GM12878 (cell line): ENCODE measurements around the gene MED22. TPM values are rescaled to one million over a fixed set of nuclear protein-coding genes. Genes with fewer than 3 reads are reported as not detected.

Experiments used
- ATAC-seq: fragments of 200-7000 bp; cut with Tn5 transposase; 3 replicates; pipeline ENCODE4 v1.9.1; 2020; ENCODE audit warnings: mild to moderate bottlenecking, moderate library complexity
- BruUV-seq: library from RNA; stranded (reverse); fragments of 400-500 nt; replicated peaks from 2 replicates; lab custom pipeline; 2021; lab: Mats Ljungman, UMichigan
- CTCF ChIA-PET: fragments of 300-600 bp; sonication (Branson Sonifier 250); formaldehyde crosslinking; extraction: SDS; loops from one replicate; lab custom pipeline; 2021; ENCODE audit warnings: inconsistent platforms; lab: Yijun Ruan, JAX
- POLR2A ChIA-PET: fragments of 350-600 bp; formaldehyde crosslinking; extraction: SDS; loops from one replicate; lab custom pipeline; 2021; ENCODE audit warnings: inconsistent platforms; lab: Charles Lee
- RAD21 ChIA-PET: fragments of 300-600 bp; sonication (Branson Sonifier 250); formaldehyde crosslinking; loops from one replicate; lab custom pipeline; 2023; ENCODE audit warnings: antibody characterized with exemption; ENCODE audit not compliant: unreplicated experiment; lab: Charles Lee
- SMC1A ChIA-PET: fragments of 300-600 bp; sonication (Branson Sonifier 250); formaldehyde crosslinking; loops from one replicate; lab custom pipeline; 2023; ENCODE audit not compliant: unreplicated experiment, uncharacterized antibody; lab: Charles Lee
- DNase-seq: peaks from one replicate; pipeline ENCODE4 v3.0.0-alpha.2; 2011; ENCODE audit warnings: low read depth, low spot score
- FAIRE-seq: peaks from 3 replicates; lab custom pipeline; 2011; peaks lifted over from hg19 to GRCh38; lab: Jason Lieb, UNC
- H2AFZ ChIP-seq: 2 replicates; pipeline ENCODE4 v1.6.0; 2011; ENCODE audit warnings: low read depth, low read length, control low read depth; ENCODE audit not compliant: control insufficient read depth
- H3K27ac ChIP-seq: 2 replicates; pipeline ENCODE4 v1.5.1; 2011; ENCODE audit warnings: control low read depth; ENCODE audit not compliant: control insufficient read depth, insufficient read depth
- H3K27me3 ChIP-seq, 2 experiments: replicated peaks in 1 of 2; 2 replicates each; pipeline versions ENCODE4 v1.6.0 to v1.6.1; 2011; ENCODE audit warnings: low read length in 1 of 2; ENCODE audit not compliant: control insufficient read depth in 2 of 2, insufficient read depth in 2 of 2
- H3K36me3 ChIP-seq, 2 experiments: 2 replicates each; pipeline ENCODE4 v1.5.1; 2011; ENCODE audit warnings: low read length in 1 of 2; ENCODE audit not compliant: control insufficient read depth in 2 of 2, insufficient read depth in 2 of 2
- H3K4me1 ChIP-seq: 2 replicates; pipeline ENCODE4 v1.6.1; 2011; ENCODE audit warnings: mild to moderate bottlenecking, low read length, moderate library complexity, mixed read lengths; ENCODE audit not compliant: control insufficient read depth, insufficient read depth
- H3K4me2 ChIP-seq: 2 replicates; pipeline ENCODE4 v1.6.0; 2011; ENCODE audit warnings: control low read depth; ENCODE audit not compliant: control insufficient read depth, insufficient read depth
- H3K4me3 ChIP-seq: fragments of 200-600 bp; sonication (generic); 2 replicates; pipeline ENCODE4 v1.5.1; 2016
- H3K79me2 ChIP-seq: 2 replicates; pipeline ENCODE4 v1.6.0; 2011; ENCODE audit warnings: low read length; ENCODE audit not compliant: control insufficient read depth, insufficient read depth
- H3K9ac ChIP-seq: 2 replicates; pipeline ENCODE4 v1.8.0; 2011; ENCODE audit warnings: low read length, control low read depth, mixed read lengths; ENCODE audit not compliant: control insufficient read depth, insufficient read depth
- H3K9me3 ChIP-seq: replicated peaks from 3 replicates; pipeline ENCODE4 v1.5.1; 2011; ENCODE audit warnings: mild to moderate bottlenecking, low read length; ENCODE audit not compliant: control insufficient read depth, insufficient read depth
- H4K20me1 ChIP-seq: 2 replicates; pipeline ENCODE4 v1.6.0; 2011; ENCODE audit not compliant: control insufficient read depth, insufficient read depth
- BMI1 ChIP-seq: fragments of 450-650 bp; IDR thresholded peaks from 2 replicates; pipeline ENCODE4 v1.6.1; 2016; ENCODE audit warnings: mild to moderate bottlenecking, moderate library complexity, borderline replicate concordance
- CREB1 ChIP-seq: IDR thresholded peaks from 2 replicates; pipeline ENCODE4 v1.6.1; 2012; ENCODE audit warnings: low read depth, mild to moderate bottlenecking, inconsistent platforms
- E4F1 ChIP-seq: fragments of 450-650 bp; IDR thresholded peaks from 2 replicates; pipeline ENCODE4 v1.6.1; 2018; ENCODE audit warnings: borderline replicate concordance, mild to moderate bottlenecking; ENCODE audit not compliant: partially characterized antibody
- EGR1 ChIP-seq, 2 experiments: IDR thresholded peaks; 1 replicate in 1 of 2; 2 replicates in 1 of 2; pipeline ENCODE4 v1.6.1; 2011 to 2012; ENCODE audit warnings: low read depth in 2 of 2, low read length in 2 of 2, borderline replicate concordance in 1 of 2, mild to moderate bottlenecking in 1 of 2, moderate library complexity in 1 of 2
- EP300 ChIP-seq, 2 experiments: fragments of 150-350 bp in 1 of 2; IDR thresholded peaks; 2 replicates each; pipeline ENCODE4 v1.6.1; 2011 to 2012; ENCODE audit warnings: low read depth in 2 of 2, low read length in 2 of 2, borderline replicate concordance in 1 of 2, improper control_type of control experiment in 1 of 2, inconsistent platforms in 1 of 2; ENCODE audit not compliant: control insufficient read depth in 1 of 2
- HSF1 ChIP-seq: fragments of 150-350 bp; IDR thresholded peaks from 2 replicates; pipeline ENCODE4 v1.6.1; 2014; ENCODE audit warnings: mild to moderate bottlenecking, low read depth, low read length
- IRF4 ChIP-seq: IDR thresholded peaks from 2 replicates; pipeline ENCODE4 v1.6.1; 2011; ENCODE audit warnings: low read depth, low read length
- NBN ChIP-seq: fragments of 450-650 bp; IDR thresholded peaks from 2 replicates; pipeline ENCODE4 v1.6.1; 2016
- NR2C2 ChIP-seq: IDR thresholded peaks from 2 replicates; pipeline ENCODE4 v1.6.1; 2011; ENCODE audit warnings: borderline replicate concordance, low read depth; ENCODE audit not compliant: control insufficient read depth, insufficient read length
- RELA ChIP-seq: fragments of 450-650 bp; IDR thresholded peaks from 2 replicates; pipeline ENCODE4 v1.8.0; 2014; ENCODE audit warnings: borderline replicate concordance; ENCODE audit not compliant: partially characterized antibody
- RELB ChIP-seq: fragments of 450-650 bp; IDR thresholded peaks from 2 replicates; pipeline ENCODE4 v1.6.1; 2017; ENCODE audit warnings: low read depth, mild to moderate bottlenecking, moderate library complexity
- STAT3 ChIP-seq: IDR thresholded peaks from 2 replicates; pipeline ENCODE4 v1.6.1; 2011; ENCODE audit warnings: low read depth, low read length, improper control_type of control experiment
- TBL1XR1 ChIP-seq: IDR thresholded peaks from 2 replicates; pipeline ENCODE4 v1.6.1; 2012; ENCODE audit warnings: low read depth, low read length, improper control_type of control experiment
- ZBTB4 ChIP-seq: fragments of 450-650 bp; formaldehyde crosslinking; IDR thresholded peaks from 2 replicates; pipeline ENCODE4 v1.4.0; 2022; ENCODE audit warnings: mild to moderate bottlenecking, moderate library complexity
- ZNF622 ChIP-seq: fragments of 450-650 bp; IDR thresholded peaks from 2 replicates; pipeline ENCODE4 v1.6.1; 2017; ENCODE audit warnings: mild to moderate bottlenecking, inconsistent platforms
- WGBS: methylation state at CpG from one replicate; pipeline ENCODE4 v1.1.6; 2016; ENCODE audit warnings: low lambda C conversion rate; ENCODE audit not compliant: insufficient replicate concordance, insufficient coverage; ENCODE audit errors: missing lambda C conversion rate; 5-methylcytosine and 5-hydroxymethylcytosine counted together
- in situ Hi-C: fragments of 300-500 bp; cut with MboI; formaldehyde crosslinking; loops from 9 replicates; pipeline ENCODE4 v1.14.3; 2018; ENCODE audit warnings: mixed read lengths
- intact Hi-C: fragments of 100-400 bp; cut with micrococcal nuclease; formaldehyde crosslinking; loops from one replicate; pipeline ENCODE4 v1.14.2; 2022; ENCODE audit not compliant: unreplicated experiment
- polyA plus RNA-seq, 11 experiments: library from polyadenylated mRNA; depleted of rRNA in 4 of 11; unstranded in 6 of 11; stranded (reverse) in 5 of 11; fragments of >200 nt; fragmentation: Nextera tagmentation in 4 of 11; fragmentation: Illumina TruSeq in 1 of 11; extraction: Ambion mirVana in 4 of 11; extraction: Trizol in 1 of 11; gene quantifications; 1 replicate in 1 of 11; 2 replicates in 10 of 11; pipeline versions ENCODE4 v1.2.1 to v1.2.3, GENCODE V29; 2011 to 2016; ENCODE audit warnings: inconsistent platforms in 2 of 11, missing spikeins in 2 of 11, low read depth in 1 of 11
- total RNA-seq, 4 experiments: library from RNA; depleted of rRNA in 3 of 4; stranded (reverse); fragments of >200 nt in 3 of 4; fragmentation: Illumina TruSeq in 1 of 4; extraction: Trizol in 1 of 4; gene quantifications; 2 replicates each; pipeline versions ENCODE4 v1.2.1 to v1.2.3, GENCODE V29; 2013 to 2021

Gene MED22
- total and polyA plus RNA-seq, 10 of the 15 experiments (the other 5 are each of a cell fraction or from before 2014, with no cell fraction given): 1.4 to 42.1 (median 24.6) TPM

GRCh38 chr9:133368249-133368881 is 20.4 kb upstream of the MED22 start:
- Histone ChIP-seq H4K20me1 (peaks cover 37% of the 10 kb centered on the region), H3K9ac (no peak overlapping the region), H3K27ac (no peak overlapping the region), H3K4me1 (peaks cover 22% of the 10 kb centered on the region), H3K4me3 (no peak overlapping the region), H3K4me2 (no peak overlapping the region), H3K27me3 (no peaks in the 10 kb centered on the region), H2AFZ (no peak overlapping the region), H3K9me3 (no peaks in the 10 kb centered on the region), H3K36me3 (peaks cover 33 to 42% of the 10 kb centered on the region in 2 experiments), H3K79me2 (peaks cover 63% of the 10 kb centered on the region)
- RAD21 ChIA-PET: no interaction called here
- ATAC-seq: no peak
- 92% methylated on average over 18 of the region's 18 CpGs for WGBS
- POLR2A ChIA-PET: no interaction called here
- FAIRE-seq: no peak
- intact Hi-C loops (no loop called here), in situ Hi-C loops (no loop called here)
- no peak for DNase-seq
- no TSS peak for BruUV-seq
- CTCF ChIA-PET: no interaction called here
- SMC1A ChIA-PET: no interaction called here
- TF ChIP-seq CREB1 (no peak), NBN (no peak), RELB (no peak), TBL1XR1 (no peak), EGR1 (IDR thresholded peaks at IDR 0.05; ENCODE audit: borderline replicate concordance in 1 of 2, low read depth in 2 of 2, low read length in 2 of 2) (no peak), ZBTB4 (CRISPR knock-in tag) (no peak), ZNF622 (no peak), BMI1 (no peak), HSF1 (no peak), EP300 (IDR thresholded peaks at IDR 0.05; ENCODE audit: borderline replicate concordance in 1 of 2, control insufficient read depth in 1 of 2, low read depth in 2 of 2, low read length in 2 of 2) (no peak), IRF4 (no peak), RELA (no peak), E4F1 (no peak), NR2C2 (no peak), STAT3 (no peak)
